Measurements from ENCODE around the gene GRIK1.

The GRIK1 gene

GRCh38 chr21:29682800-29683199 lies 257.0 kb downstream of the GRIK1 start:
- in situ Hi-C loops (cut with MboI; ENCODE audit: low sequenced_read_pairs, unreplicated experiment), result no loop called here
- no peak for DNase-seq (ENCODE audit: low spot score)
- no peak for TF ChIP-seq CTCF (IDR thresholded peaks at IDR 0.05; ENCODE audit: borderline replicate concordance, control extremely low read depth, extremely low read depth, insufficient read depth, missing control alignments)

DNA sequence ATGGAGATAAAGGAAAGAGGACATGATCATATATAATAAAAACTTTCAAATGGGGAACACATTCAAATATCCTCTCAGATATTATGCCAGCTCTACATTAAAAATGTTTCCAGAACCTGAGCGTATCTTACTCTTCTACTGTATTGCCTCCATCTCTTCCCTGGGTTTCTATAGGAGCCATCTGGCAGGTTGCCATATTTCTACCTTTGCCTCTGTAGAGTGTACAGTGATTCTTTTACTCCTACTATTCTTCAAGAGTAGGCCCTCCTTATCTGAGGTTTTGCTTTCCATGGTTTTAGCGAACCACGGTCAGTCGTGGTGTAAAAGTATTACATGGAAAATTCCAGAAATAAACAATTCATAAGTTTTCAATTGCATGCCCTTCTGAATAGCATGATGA lies 259.5 kb downstream of the GRIK1 start:
- in situ Hi-C loops (cut with MboI; ENCODE audit: low sequenced_read_pairs, unreplicated experiment), result no loop called here
- TF ChIP-seq CTCF (IDR thresholded peaks at IDR 0.05; ENCODE audit: borderline replicate concordance, control extremely low read depth, extremely low read depth, insufficient read depth, missing control alignments), result no peak

GRCh38 chr21:29678626-29679025 lies 261.2 kb downstream of the GRIK1 start:
- no peak for DNase-seq (ENCODE audit: low spot score)
- TF ChIP-seq CTCF (IDR thresholded peaks at IDR 0.05; ENCODE audit: borderline replicate concordance, control extremely low read depth, extremely low read depth, insufficient read depth, missing control alignments), result no peak
- in situ Hi-C loops (cut with MboI; ENCODE audit: low sequenced_read_pairs, unreplicated experiment), result no loop called here

More for the DNA sequence above, 259.5 kb downstream of the GRIK1 start:
- DNase-seq (ENCODE audit: low spot score), result no peak

- no peak for TF ChIP-seq CTCF (IDR thresholded peaks at IDR 0.05; ENCODE audit: borderline replicate concordance, control extremely low read depth, extremely low read depth, insufficient read depth, missing control alignments)
- no peak for DNase-seq (ENCODE audit: low spot score)
- in situ Hi-C loops (cut with MboI; ENCODE audit: low sequenced_read_pairs, unreplicated experiment), result no loop called here
These were observed 262.5 kb downstream of the GRIK1 start for GRCh38 chr21:29677326-29677725.

DNA sequence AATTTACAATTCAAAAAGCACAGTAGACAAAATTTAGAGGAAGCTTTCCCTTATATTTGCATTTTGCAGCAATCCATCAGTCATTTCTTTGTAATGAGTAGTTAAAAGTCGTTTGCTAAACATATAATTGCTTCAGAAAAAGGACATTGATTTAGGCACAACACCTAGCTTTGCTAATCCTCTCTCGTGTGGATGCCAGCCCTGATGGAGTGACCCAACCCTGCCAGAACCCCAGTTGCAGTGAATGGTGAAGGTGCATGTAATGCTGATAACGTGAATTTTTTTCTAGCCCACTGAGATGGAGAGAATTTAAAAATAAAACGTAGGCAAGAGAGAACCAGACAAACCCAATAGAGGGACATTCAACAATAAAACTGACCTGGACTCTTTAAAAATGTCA lies 263.4 kb downstream of the GRIK1 start:
- in situ Hi-C loops (cut with MboI; ENCODE audit: low sequenced_read_pairs, unreplicated experiment), result no loop called here
- no peak for DNase-seq (ENCODE audit: low spot score)
- no peak for TF ChIP-seq CTCF (IDR thresholded peaks at IDR 0.05; ENCODE audit: borderline replicate concordance, control extremely low read depth, extremely low read depth, insufficient read depth, missing control alignments)

- no peak for TF ChIP-seq CTCF (IDR thresholded peaks at IDR 0.05; ENCODE audit: borderline replicate concordance, control extremely low read depth, extremely low read depth, insufficient read depth, missing control alignments)
- in situ Hi-C loops (cut with MboI; ENCODE audit: low sequenced_read_pairs, unreplicated experiment), result no loop called here
- no peak for DNase-seq (ENCODE audit: low spot score)
These were observed 264.3 kb downstream of the GRIK1 start for GRCh38 chr21:29675451-29675850.

DNA sequence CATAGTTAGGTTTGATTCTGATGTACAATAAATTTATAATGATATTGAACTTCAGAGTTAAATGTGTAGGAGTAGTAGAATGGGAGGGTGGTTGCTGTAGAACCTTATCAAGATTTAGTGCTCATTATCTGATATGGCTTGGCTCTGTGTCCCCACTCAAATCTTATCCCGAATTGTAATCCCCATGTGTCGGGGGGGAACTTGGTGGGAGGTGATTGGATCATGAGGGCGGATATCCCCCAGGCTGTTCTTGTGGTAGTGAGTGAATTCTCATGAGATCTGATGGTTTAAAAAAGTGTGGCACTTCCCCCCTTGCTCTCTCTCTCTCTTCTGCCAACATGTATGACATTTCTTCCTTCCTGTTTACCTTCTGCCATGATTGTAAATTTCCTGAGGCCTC lies 265.5 kb downstream of the GRIK1 start:
- TF ChIP-seq CTCF (IDR thresholded peaks at IDR 0.05; ENCODE audit: borderline replicate concordance, control extremely low read depth, extremely low read depth, insufficient read depth, missing control alignments), result no peak
- in situ Hi-C loops (cut with MboI; ENCODE audit: low sequenced_read_pairs, unreplicated experiment), result no loop called here
- DNase-seq (ENCODE audit: low spot score), result no peak

All from GM13976 (cell line).